HepG2 (cell line): ENCODE data around the gene RAD51C. TPM values are rescaled to one million over a fixed set of nuclear protein-coding genes. Genes with fewer than 3 reads are reported as not detected.
A peak's percentile ranks its signal among the peaks of the same experiment; 100 is the strongest.

Experiments used
- LCORL ChIP-seq, 2 experiments: fragments of 450-650 bp in 1 of 2; sonication (generic) in 1 of 2; formaldehyde crosslinking in 1 of 2; IDR thresholded peaks; 2 replicates each; pipeline versions ENCODE4 v1.5.0 to v1.6.1; 2017 to 2020; ENCODE audit warnings: antibody characterized with exemption in 1 of 2, missing genetic modification reagents in 1 of 2
- MXI1 ChIP-seq: IDR thresholded peaks from 3 replicates; pipeline ENCODE4 v1.6.1; 2012; ENCODE audit warnings: low read depth, low read length, inconsistent platforms, borderline replicate concordance
- PCBP2 ChIP-seq: fragments of 200-400 bp; formaldehyde crosslinking; optimal IDR thresholded peaks from 2 replicates; pipeline ENCODE3; 2018; ENCODE audit warnings: low read length, low read depth; ENCODE audit not compliant: poor library complexity, severe bottlenecking
- RFX5 ChIP-seq: IDR thresholded peaks from 2 replicates; pipeline ENCODE4 v1.6.1; 2011; ENCODE audit warnings: low read depth, low read length, improper control_type of control experiment
- SRF ChIP-seq: IDR thresholded peaks from 2 replicates; pipeline ENCODE4 v1.6.1; 2011; ENCODE audit warnings: mild to moderate bottlenecking, low read depth, low read length, moderate library complexity
- polyA plus RNA-seq, 8 experiments: library from polyadenylated mRNA; depleted of rRNA in 3 of 8; stranded (reverse) in 7 of 8; unstranded in 1 of 8; fragments of >200 nt; fragmentation: Illumina TruSeq in 4 of 8; extraction: Trizol in 4 of 8; gene quantifications; 2 replicates each; pipeline versions ENCODE4 v1.2.1 to v1.2.3, GENCODE V29; 2011 to 2016; ENCODE audit warnings: low read depth in 4 of 8, missing spikeins in 1 of 8, mixed read lengths in 1 of 8; ENCODE audit not compliant: insufficient read depth in 1 of 8
- total RNA-seq, 5 experiments: library from RNA; depleted of rRNA; stranded (reverse); fragments of >200 nt; fragmentation: Illumina TruSeq; extraction: Trizol; gene quantifications; 2 replicates each; pipeline ENCODE4 v1.2.3, GENCODE V29; 2016; ENCODE audit warnings: low read depth in 1 of 5
- TF ChIP-seq, protein P1 (sequence below): fragments of 450-650 bp; IDR thresholded peaks from 2 replicates; pipeline ENCODE4 v1.6.1; 2017
- TF ChIP-seq, protein P2 (sequence below): sonication (generic); formaldehyde crosslinking; IDR thresholded peaks from 2 replicates; pipeline ENCODE4 v1.5.0; 2020; ENCODE audit warnings: missing genetic modification reagents, mild to moderate bottlenecking, borderline replicate concordance
- TF ChIP-seq, protein P3 (sequence below): IDR thresholded peaks from 2 replicates; pipeline ENCODE4 v1.6.1; 2018; ENCODE audit warnings: missing genetic modification reagents, mild to moderate bottlenecking, missing compliant biosample characterization
- TF ChIP-seq, protein P4 (sequence below), 2 experiments: sonication (generic) in 1 of 2; formaldehyde crosslinking in 1 of 2; IDR thresholded peaks; 2 replicates each; pipeline versions ENCODE4 v1.5.1 to v1.6.1; 2011 to 2020; ENCODE audit warnings: borderline replicate concordance in 1 of 2, low read depth in 1 of 2, low read length in 1 of 2, mild to moderate bottlenecking in 1 of 2, missing genetic modification reagents in 1 of 2, moderate library complexity in 1 of 2
- TF ChIP-seq, protein P5 (sequence below): sonication (generic); formaldehyde crosslinking; IDR thresholded peaks from 2 replicates; pipeline ENCODE4 v1.4.0; 2020; ENCODE audit warnings: missing genetic modification reagents
- TF ChIP-seq, protein P6 (sequence below): sonication (generic); formaldehyde crosslinking; IDR thresholded peaks from 2 replicates; pipeline ENCODE4 v1.4.0; 2020; ENCODE audit warnings: mild to moderate bottlenecking, missing genetic modification reagents
- TF ChIP-seq, protein P7 (sequence below): sonication (generic); formaldehyde crosslinking; IDR thresholded peaks from 2 replicates; pipeline ENCODE4 v1.5.1; 2020; ENCODE audit warnings: missing genetic modification reagents, mild to moderate bottlenecking, borderline replicate concordance

Gene RAD51C
- total and polyA plus RNA-seq, 2 of the 13 experiments (the other 11 are each of a cell fraction or from before 2014, with no cell fraction given), result 38.5 to 106 TPM

DNA sequence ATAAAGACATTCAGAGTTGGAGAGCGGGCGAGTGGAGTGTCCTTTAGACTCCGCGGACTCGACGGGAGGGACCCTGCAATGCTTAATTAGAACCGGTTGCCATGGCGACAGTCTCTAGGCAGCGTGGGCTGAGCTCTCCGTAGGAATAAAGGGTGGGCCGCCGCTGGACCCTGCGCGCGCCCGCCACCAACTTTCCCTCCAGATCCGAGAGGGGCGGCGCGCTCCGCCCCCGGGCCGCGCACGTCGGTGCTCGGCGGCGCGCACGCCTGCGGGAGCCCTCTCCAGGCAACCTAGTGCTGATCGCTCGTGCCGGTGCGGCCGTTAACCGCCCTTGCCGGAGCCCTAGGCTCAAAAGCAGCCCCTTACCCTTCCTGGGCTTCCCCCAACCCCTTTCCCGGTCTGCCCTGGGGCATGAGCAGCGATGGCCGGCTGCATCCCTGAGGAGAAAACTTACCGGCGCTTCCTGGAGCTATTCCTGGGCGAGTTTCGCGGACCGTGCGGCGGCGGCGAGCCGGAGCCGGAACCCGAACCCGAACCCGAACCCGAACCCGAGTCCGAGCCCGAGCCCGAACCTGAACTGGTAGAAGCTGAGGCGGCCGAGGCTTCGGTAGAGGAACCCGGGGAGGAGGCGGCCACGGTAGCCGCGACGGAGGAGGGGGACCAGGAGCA is 63.3 kb downstream of the RAD51C start, which contains the start of gene PPM1E (continued):
- TF ChIP-seq, protein P1, sequence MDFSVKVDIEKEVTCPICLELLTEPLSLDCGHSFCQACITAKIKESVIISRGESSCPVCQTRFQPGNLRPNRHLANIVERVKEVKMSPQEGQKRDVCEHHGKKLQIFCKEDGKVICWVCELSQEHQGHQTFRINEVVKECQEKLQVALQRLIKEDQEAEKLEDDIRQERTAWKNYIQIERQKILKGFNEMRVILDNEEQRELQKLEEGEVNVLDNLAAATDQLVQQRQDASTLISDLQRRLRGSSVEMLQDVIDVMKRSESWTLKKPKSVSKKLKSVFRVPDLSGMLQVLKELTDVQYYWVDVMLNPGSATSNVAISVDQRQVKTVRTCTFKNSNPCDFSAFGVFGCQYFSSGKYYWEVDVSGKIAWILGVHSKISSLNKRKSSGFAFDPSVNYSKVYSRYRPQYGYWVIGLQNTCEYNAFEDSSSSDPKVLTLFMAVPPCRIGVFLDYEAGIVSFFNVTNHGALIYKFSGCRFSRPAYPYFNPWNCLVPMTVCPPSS, result no peak
- TF ChIP-seq MXI1 (peak; percentile 46; the same call in 1 of the 3 replicates), PCBP2 (no peak), LCORL (IDR thresholded peaks at IDR 0.05) (no peak), LCORL (CRISPR knock-in tag; IDR thresholded peaks at IDR 0.05) (no peak), RFX5 (peak; percentile 45; the same call in 1 of the 2 replicates), SRF (no peak)
- TF ChIP-seq, protein P2, sequence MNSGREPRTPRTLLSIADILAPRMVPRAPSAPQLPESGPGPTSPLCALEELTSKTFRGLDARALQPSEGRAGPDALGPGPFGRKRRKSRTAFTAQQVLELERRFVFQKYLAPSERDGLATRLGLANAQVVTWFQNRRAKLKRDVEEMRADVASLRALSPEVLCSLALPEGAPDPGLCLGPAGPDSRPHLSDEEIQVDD (CRISPR knock-in tag), result no peak
- TF ChIP-seq, protein P3, sequence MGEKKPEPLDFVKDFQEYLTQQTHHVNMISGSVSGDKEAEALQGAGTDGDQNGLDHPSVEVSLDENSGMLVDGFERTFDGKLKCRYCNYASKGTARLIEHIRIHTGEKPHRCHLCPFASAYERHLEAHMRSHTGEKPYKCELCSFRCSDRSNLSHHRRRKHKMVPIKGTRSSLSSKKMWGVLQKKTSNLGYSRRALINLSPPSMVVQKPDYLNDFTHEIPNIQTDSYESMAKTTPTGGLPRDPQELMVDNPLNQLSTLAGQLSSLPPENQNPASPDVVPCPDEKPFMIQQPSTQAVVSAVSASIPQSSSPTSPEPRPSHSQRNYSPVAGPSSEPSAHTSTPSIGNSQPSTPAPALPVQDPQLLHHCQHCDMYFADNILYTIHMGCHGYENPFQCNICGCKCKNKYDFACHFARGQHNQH (CRISPR knock-in tag), result no peak
- TF ChIP-seq, protein P4, sequence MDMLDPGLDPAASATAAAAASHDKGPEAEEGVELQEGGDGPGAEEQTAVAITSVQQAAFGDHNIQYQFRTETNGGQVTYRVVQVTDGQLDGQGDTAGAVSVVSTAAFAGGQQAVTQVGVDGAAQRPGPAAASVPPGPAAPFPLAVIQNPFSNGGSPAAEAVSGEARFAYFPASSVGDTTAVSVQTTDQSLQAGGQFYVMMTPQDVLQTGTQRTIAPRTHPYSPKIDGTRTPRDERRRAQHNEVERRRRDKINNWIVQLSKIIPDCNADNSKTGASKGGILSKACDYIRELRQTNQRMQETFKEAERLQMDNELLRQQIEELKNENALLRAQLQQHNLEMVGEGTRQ (IDR thresholded peaks at IDR 0.05; ENCODE audit: low read depth, low read length), result no peak
- TF ChIP-seq, protein P4 (CRISPR knock-in tag; IDR thresholded peaks at IDR 0.05; ENCODE audit: borderline replicate concordance), result no peak
- TF ChIP-seq, protein P5, sequence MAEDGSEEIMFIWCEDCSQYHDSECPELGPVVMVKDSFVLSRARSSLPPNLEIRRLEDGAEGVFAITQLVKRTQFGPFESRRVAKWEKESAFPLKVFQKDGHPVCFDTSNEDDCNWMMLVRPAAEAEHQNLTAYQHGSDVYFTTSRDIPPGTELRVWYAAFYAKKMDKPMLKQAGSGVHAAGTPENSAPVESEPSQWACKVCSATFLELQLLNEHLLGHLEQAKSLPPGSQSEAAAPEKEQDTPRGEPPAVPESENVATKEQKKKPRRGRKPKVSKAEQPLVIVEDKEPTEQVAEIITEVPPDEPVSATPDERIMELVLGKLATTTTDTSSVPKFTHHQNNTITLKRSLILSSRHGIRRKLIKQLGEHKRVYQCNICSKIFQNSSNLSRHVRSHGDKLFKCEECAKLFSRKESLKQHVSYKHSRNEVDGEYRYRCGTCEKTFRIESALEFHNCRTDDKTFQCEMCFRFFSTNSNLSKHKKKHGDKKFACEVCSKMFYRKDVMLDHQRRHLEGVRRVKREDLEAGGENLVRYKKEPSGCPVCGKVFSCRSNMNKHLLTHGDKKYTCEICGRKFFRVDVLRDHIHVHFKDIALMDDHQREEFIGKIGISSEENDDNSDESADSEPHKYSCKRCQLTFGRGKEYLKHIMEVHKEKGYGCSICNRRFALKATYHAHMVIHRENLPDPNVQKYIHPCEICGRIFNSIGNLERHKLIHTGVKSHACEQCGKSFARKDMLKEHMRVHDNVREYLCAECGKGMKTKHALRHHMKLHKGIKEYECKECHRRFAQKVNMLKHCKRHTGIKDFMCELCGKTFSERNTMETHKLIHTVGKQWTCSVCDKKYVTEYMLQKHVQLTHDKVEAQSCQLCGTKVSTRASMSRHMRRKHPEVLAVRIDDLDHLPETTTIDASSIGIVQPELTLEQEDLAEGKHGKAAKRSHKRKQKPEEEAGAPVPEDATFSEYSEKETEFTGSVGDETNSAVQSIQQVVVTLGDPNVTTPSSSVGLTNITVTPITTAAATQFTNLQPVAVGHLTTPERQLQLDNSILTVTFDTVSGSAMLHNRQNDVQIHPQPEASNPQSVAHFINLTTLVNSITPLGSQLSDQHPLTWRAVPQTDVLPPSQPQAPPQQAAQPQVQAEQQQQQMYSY, result no peak
- TF ChIP-seq, protein P6, sequence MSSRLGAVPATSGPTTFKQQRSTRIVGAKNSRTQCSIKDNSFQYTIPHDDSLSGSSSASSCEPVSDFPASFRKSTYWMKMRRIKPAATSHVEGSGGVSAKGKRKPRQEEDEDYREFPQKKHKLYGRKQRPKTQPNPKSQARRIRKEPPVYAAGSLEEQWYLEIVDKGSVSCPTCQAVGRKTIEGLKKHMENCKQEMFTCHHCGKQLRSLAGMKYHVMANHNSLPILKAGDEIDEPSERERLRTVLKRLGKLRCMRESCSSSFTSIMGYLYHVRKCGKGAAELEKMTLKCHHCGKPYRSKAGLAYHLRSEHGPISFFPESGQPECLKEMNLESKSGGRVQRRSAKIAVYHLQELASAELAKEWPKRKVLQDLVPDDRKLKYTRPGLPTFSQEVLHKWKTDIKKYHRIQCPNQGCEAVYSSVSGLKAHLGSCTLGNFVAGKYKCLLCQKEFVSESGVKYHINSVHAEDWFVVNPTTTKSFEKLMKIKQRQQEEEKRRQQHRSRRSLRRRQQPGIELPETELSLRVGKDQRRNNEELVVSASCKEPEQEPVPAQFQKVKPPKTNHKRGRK (CRISPR knock-in tag), result no peak
- TF ChIP-seq, protein P7, sequence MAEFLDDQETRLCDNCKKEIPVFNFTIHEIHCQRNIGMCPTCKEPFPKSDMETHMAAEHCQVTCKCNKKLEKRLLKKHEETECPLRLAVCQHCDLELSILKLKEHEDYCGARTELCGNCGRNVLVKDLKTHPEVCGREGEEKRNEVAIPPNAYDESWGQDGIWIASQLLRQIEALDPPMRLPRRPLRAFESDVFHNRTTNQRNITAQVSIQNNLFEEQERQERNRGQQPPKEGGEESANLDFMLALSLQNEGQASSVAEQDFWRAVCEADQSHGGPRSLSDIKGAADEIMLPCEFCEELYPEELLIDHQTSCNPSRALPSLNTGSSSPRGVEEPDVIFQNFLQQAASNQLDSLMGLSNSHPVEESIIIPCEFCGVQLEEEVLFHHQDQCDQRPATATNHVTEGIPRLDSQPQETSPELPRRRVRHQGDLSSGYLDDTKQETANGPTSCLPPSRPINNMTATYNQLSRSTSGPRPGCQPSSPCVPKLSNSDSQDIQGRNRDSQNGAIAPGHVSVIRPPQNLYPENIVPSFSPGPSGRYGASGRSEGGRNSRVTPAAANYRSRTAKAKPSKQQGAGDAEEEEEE (CRISPR knock-in tag), result no peak
